Measurements from ENCODE around the gene ZPBP2.

DNA sequence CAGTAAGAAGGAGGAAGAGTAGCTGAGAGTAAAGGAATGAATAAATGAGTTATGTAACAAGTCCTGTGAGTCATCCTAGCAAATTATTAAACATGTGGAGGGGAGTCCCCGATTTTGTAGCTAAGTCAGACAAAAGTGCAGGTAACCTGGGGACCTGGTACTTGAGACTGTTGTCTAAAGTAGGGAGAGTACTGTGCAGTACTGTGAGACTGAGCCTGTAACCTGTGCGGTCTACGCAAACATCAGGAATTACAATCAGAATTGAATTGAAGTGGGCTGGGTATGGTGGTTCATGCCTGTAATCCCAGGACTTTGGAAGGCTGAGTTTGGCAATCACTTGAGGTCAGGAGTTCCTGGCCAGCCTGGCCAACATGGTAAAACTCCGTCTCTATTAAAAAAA lies 39.6 kb upstream of the ZPBP2 start:
- TF ChIP-seq, protein P1, sequence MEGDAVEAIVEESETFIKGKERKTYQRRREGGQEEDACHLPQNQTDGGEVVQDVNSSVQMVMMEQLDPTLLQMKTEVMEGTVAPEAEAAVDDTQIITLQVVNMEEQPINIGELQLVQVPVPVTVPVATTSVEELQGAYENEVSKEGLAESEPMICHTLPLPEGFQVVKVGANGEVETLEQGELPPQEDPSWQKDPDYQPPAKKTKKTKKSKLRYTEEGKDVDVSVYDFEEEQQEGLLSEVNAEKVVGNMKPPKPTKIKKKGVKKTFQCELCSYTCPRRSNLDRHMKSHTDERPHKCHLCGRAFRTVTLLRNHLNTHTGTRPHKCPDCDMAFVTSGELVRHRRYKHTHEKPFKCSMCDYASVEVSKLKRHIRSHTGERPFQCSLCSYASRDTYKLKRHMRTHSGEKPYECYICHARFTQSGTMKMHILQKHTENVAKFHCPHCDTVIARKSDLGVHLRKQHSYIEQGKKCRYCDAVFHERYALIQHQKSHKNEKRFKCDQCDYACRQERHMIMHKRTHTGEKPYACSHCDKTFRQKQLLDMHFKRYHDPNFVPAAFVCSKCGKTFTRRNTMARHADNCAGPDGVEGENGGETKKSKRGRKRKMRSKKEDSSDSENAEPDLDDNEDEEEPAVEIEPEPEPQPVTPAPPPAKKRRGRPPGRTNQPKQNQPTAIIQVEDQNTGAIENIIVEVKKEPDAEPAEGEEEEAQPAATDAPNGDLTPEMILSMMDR (IDR thresholded peaks at IDR 0.05; ENCODE audit: low read depth, low read length): no peak
- TF ChIP-seq, protein P2, sequence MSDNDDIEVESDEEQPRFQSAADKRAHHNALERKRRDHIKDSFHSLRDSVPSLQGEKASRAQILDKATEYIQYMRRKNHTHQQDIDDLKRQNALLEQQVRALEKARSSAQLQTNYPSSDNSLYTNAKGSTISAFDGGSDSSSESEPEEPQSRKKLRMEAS (IDR thresholded peaks at IDR 0.05; ENCODE audit: low read depth, low read length): no peak
- no peak for TF ChIP-seq MYC (IDR thresholded peaks at IDR 0.05; ENCODE audit: low read depth, low read length)
